H9 (cell line): Measurements from ENCODE around the gene TMLHE. TPM values are rescaled to one million over a fixed set of nuclear protein-coding genes. Genes with fewer than 3 reads are reported as not detected.

Source experiments
- DNase-seq: peaks from one replicate; pipeline ENCODE4 v3.0.0-alpha.2; 2017
- H2AFZ ChIP-seq: one replicate; pipeline ENCODE4 v1.6.1; 2013; ENCODE audit warnings: mild to moderate bottlenecking, low read length, control low read depth, moderate library complexity
- H2AK5ac ChIP-seq: 2 replicates; pipeline ENCODE4 v1.6.1; 2013; ENCODE audit warnings: low read length, control low read depth, mixed read lengths; ENCODE audit not compliant: insufficient read length
- H2BK120ac ChIP-seq: one replicate; pipeline ENCODE4 v1.6.1; 2013; ENCODE audit warnings: low read depth, mild to moderate bottlenecking, low read length, control low read depth, inconsistent platforms; ENCODE audit not compliant: poor library complexity, severe bottlenecking
- H2BK12ac ChIP-seq: 2 replicates; pipeline ENCODE4 v1.6.1; 2013; ENCODE audit warnings: low read length, control low read depth, mixed read lengths, low read depth; ENCODE audit not compliant: insufficient read length
- H2BK15ac ChIP-seq: 2 replicates; pipeline ENCODE4 v1.6.1; 2013; ENCODE audit warnings: low read depth, low read length, control low read depth
- H2BK20ac ChIP-seq: one replicate; pipeline ENCODE4 v1.6.1; 2013; ENCODE audit warnings: low read depth, mild to moderate bottlenecking, low read length, control low read depth, inconsistent platforms; ENCODE audit not compliant: poor library complexity, severe bottlenecking
- H2BK5ac ChIP-seq: 2 replicates; pipeline ENCODE4 v1.6.1; 2013; ENCODE audit warnings: low read length, control low read depth, mixed read lengths; ENCODE audit not compliant: insufficient read length
- H3K14ac ChIP-seq: 2 replicates; pipeline ENCODE4 v1.6.1; 2013; ENCODE audit warnings: low read length, control low read depth; ENCODE audit not compliant: insufficient read depth
- H3K18ac ChIP-seq: 2 replicates; pipeline ENCODE4 v1.6.1; 2013; ENCODE audit warnings: low read depth, mild to moderate bottlenecking, mixed read lengths, low read length, control low read depth; ENCODE audit not compliant: insufficient read length
- H3K23ac ChIP-seq: 2 replicates; pipeline ENCODE4 v1.6.1; 2013; ENCODE audit warnings: low read length, control low read depth, mixed read lengths, low read depth; ENCODE audit not compliant: insufficient read length
- H3K23me2 ChIP-seq: 2 replicates; pipeline ENCODE4 v1.6.1; 2013; ENCODE audit warnings: low read depth, mild to moderate bottlenecking, mixed read lengths, low read length, control low read depth; ENCODE audit not compliant: insufficient read length, poor library complexity, severe bottlenecking
- H3K27ac ChIP-seq: 2 replicates; pipeline ENCODE4 v1.5.1; 2013; ENCODE audit warnings: low read length, control low read depth, mixed read lengths, low read depth; ENCODE audit not compliant: insufficient read length
- H3K27me3 ChIP-seq: 2 replicates; pipeline ENCODE4 v1.6.1; 2013; ENCODE audit warnings: low read length, control low read depth, inconsistent platforms; ENCODE audit not compliant: insufficient read depth
- H3K4ac ChIP-seq: 2 replicates; pipeline ENCODE4 v1.6.1; 2013; ENCODE audit warnings: low read depth, mild to moderate bottlenecking, control low read depth, inconsistent platforms, low read length, moderate library complexity
- H3K4me1 ChIP-seq: 2 replicates; pipeline ENCODE4 v1.6.1; 2013; ENCODE audit warnings: low read length, control low read depth, inconsistent platforms; ENCODE audit not compliant: insufficient read depth
- H3K4me2 ChIP-seq: 2 replicates; pipeline ENCODE4 v1.6.1; 2013; ENCODE audit warnings: low read length, control low read depth, mixed read lengths; ENCODE audit not compliant: insufficient read length, insufficient read depth
- H3K56ac ChIP-seq: 2 replicates; pipeline ENCODE4 v1.6.1; 2013; ENCODE audit warnings: low read depth, mild to moderate bottlenecking, mixed read lengths, low read length, control low read depth; ENCODE audit not compliant: insufficient read length
- H3K79me1 ChIP-seq: 2 replicates; pipeline ENCODE4 v1.6.1; 2013; ENCODE audit warnings: low read depth, mild to moderate bottlenecking, moderate library complexity, low read length, control low read depth, inconsistent platforms; ENCODE audit not compliant: insufficient read depth, poor library complexity, severe bottlenecking
- H3K79me2 ChIP-seq: 2 replicates; pipeline ENCODE4 v1.6.1; 2013; ENCODE audit warnings: low read length, control low read depth, inconsistent platforms; ENCODE audit not compliant: insufficient read depth
- H3K9ac ChIP-seq: 2 replicates; pipeline ENCODE4 v1.6.1; 2013; ENCODE audit warnings: low read length, control low read depth, mixed read lengths; ENCODE audit not compliant: insufficient read length; ENCODE audit errors: extremely low read depth
- H3K9me3 ChIP-seq: one replicate; pipeline ENCODE4 v1.6.1; 2013; ENCODE audit warnings: low read depth, low read length, inconsistent platforms; ENCODE audit not compliant: control insufficient read depth
- H3T11ph ChIP-seq: one replicate; pipeline ENCODE4 v1.6.1; 2013; ENCODE audit warnings: mild to moderate bottlenecking, low read length, control low read depth, inconsistent platforms
- H4K20me1 ChIP-seq: one replicate; pipeline ENCODE4 v1.6.1; 2013; ENCODE audit not compliant: control insufficient read depth, insufficient read length, insufficient read depth
- H4K5ac ChIP-seq: 2 replicates; pipeline ENCODE4 v1.6.1; 2013; ENCODE audit warnings: low read depth, mild to moderate bottlenecking, mixed read lengths, low read length, control low read depth; ENCODE audit not compliant: insufficient read length
- H4K8ac ChIP-seq: replicated peaks from 2 replicates; pipeline ENCODE4 v1.6.1; 2013; ENCODE audit warnings: low read length, control low read depth, mixed read lengths, low read depth; ENCODE audit not compliant: insufficient read length
- H4K91ac ChIP-seq: 2 replicates; pipeline ENCODE4 v1.6.1; 2013; ENCODE audit warnings: low read depth, mild to moderate bottlenecking, moderate library complexity, mixed read lengths, low read length, control low read depth; ENCODE audit not compliant: insufficient read length
- H3K27ac Mint-ChIP-seq, 3 experiments: 2 replicates in 2 of 3; 3 replicates in 1 of 3; pipeline ENCODE4 v1.8.0; 2020 to 2021; ENCODE audit warnings: mixed read lengths in 3 of 3, mild to moderate bottlenecking in 1 of 3, moderate library complexity in 1 of 3
- H3K27me3 Mint-ChIP-seq: 2 replicates; pipeline ENCODE4 v1.8.0; 2021; ENCODE audit warnings: low read depth, mild to moderate bottlenecking, moderate library complexity, mixed read lengths
- H3K36me3 Mint-ChIP-seq, 3 experiments: 2 replicates in 2 of 3; 3 replicates in 1 of 3; pipeline ENCODE4 v1.8.0; 2020 to 2021; ENCODE audit warnings: low read depth in 3 of 3, mixed read lengths in 3 of 3; ENCODE audit not compliant: insufficient read depth in 1 of 3
- H3K4me1 Mint-ChIP-seq, 2 experiments: 2 replicates each; pipeline ENCODE4 v1.8.0; 2020; ENCODE audit warnings: mixed read lengths in 2 of 2
- H3K4me3 Mint-ChIP-seq, 2 experiments: 2 replicates in 1 of 2; 3 replicates in 1 of 2; pipeline ENCODE4 v1.8.0; 2020 to 2021; ENCODE audit warnings: mild to moderate bottlenecking in 2 of 2, mixed read lengths in 2 of 2, moderate library complexity in 1 of 2
- H3K9me3 Mint-ChIP-seq, 2 experiments: 2 replicates in 1 of 2; 3 replicates in 1 of 2; pipeline ENCODE4 v1.8.0; 2020; ENCODE audit warnings: mild to moderate bottlenecking in 2 of 2, mixed read lengths in 2 of 2, moderate library complexity in 1 of 2
- WGBS: extraction: QIAGEN DNeasy Blood & Tissue Kit; methylation state at CpG from one replicate; pipeline ENCODE4 v1.1.7; 2013; ENCODE audit warnings: missing lambda C conversion rate, low lambda C conversion rate, mixed read lengths; ENCODE audit not compliant: insufficient read length; ENCODE audit errors: extremely low coverage; 5-methylcytosine and 5-hydroxymethylcytosine counted together
- total RNA-seq: library from RNA; stranded (reverse); gene quantifications from 2 replicates; pipeline ENCODE4 v1.2.1, GENCODE V29; 2021
- TF ChIP-seq, protein P1 (sequence below): fragments of 200-600 bp; sonication (generic); conservative IDR thresholded peaks from 3 replicates; pipeline ENCODE4 v1.8.0; 2021; ENCODE audit warnings: antibody characterized with exemption, mild to moderate bottlenecking

Gene TMLHE
- total RNA-seq, 1 experiment from 2014 or later, result 14.2 TPM

DNA sequence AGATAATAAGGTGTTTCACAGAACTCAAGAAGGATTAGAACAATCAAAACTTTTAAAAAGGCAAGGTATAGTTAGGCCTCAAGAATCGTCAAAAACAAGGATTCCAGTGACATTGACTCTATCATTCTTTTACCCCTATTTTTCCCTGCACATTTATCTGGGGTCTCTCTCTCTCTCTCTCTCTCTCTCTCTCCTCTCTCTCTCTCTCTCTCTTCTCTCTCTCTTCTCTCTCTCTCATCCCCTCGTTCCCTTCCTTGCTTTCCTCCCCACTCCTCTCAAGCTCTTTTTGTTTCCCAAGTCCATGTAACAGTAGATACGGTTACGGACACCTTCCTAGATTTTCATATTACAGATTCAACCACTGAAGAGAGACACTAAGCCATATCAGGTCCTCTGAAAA is 3.2 kb upstream of the TMLHE start:
- H2BK15ac ChIP-seq, result no peak overlapping the region
- no peak overlapping the region for H2BK5ac ChIP-seq
- no peak overlapping the region for H2BK12ac ChIP-seq
- H2AFZ ChIP-seq, result no peak overlapping the region
- Mint-ChIP-seq H3K4me3 (no peak overlapping the region), H3K4me1 (peaks cover 0 to 6% of the 10 kb centered on the region in 2 experiments; a peak in 1 of 4 replicates), H3K27me3 (no peaks in the 10 kb centered on the region), H3K36me3 (peaks cover 3 to 6% (median 4%) of the 10 kb centered on the region in 3 experiments; a peak in 4 of 7 replicates), H3K27ac (no peak overlapping the region), H3K9me3 (peaks cover 51 to 66% of the 10 kb centered on the region in 2 experiments)
- WGBS, result no CpG with 5 or more reads among the region's 4 CpGs
- H3K23ac ChIP-seq, result no peak overlapping the region
- H3K79me1 ChIP-seq, result no peaks in the 10 kb centered on the region
- no peak overlapping the region for H2BK120ac ChIP-seq
- TF ChIP-seq, protein P1, sequence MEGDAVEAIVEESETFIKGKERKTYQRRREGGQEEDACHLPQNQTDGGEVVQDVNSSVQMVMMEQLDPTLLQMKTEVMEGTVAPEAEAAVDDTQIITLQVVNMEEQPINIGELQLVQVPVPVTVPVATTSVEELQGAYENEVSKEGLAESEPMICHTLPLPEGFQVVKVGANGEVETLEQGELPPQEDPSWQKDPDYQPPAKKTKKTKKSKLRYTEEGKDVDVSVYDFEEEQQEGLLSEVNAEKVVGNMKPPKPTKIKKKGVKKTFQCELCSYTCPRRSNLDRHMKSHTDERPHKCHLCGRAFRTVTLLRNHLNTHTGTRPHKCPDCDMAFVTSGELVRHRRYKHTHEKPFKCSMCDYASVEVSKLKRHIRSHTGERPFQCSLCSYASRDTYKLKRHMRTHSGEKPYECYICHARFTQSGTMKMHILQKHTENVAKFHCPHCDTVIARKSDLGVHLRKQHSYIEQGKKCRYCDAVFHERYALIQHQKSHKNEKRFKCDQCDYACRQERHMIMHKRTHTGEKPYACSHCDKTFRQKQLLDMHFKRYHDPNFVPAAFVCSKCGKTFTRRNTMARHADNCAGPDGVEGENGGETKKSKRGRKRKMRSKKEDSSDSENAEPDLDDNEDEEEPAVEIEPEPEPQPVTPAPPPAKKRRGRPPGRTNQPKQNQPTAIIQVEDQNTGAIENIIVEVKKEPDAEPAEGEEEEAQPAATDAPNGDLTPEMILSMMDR, result no peak
- DNase-seq, result no peak
- H4K20me1 ChIP-seq, result no peaks in the 10 kb centered on the region
- no peak overlapping the region for H3K18ac ChIP-seq
- no peak overlapping the region for H3K4me2 ChIP-seq
- H2BK20ac ChIP-seq, result no peak overlapping the region
- no peak overlapping the region for H3K56ac ChIP-seq
- H3T11ph ChIP-seq, result no peak overlapping the region
- no peak overlapping the region for H2AK5ac ChIP-seq
- H3K14ac ChIP-seq, result no peak overlapping the region
- H3K9ac ChIP-seq, result no peak overlapping the region
- H3K4ac ChIP-seq, result no peak overlapping the region
- H3K9me3 ChIP-seq, result peaks cover 25% of the 10 kb centered on the region
- H3K79me2 ChIP-seq, result no peaks in the 10 kb centered on the region
- H3K23me2 ChIP-seq, result no peaks in the 10 kb centered on the region
- H3K27ac ChIP-seq, result no peak overlapping the region
- H4K8ac ChIP-seq, result no peak overlapping the region
- H3K4me1 ChIP-seq, result no peaks in the 10 kb centered on the region
- no peaks in the 10 kb centered on the region for H3K27me3 ChIP-seq
- H4K5ac ChIP-seq, result no peak overlapping the region
- H4K91ac ChIP-seq, result no peak overlapping the region
